Measurements from ENCODE around the gene CNGB1. TPM values are rescaled to one million over a fixed set of nuclear protein-coding genes. Genes with fewer than 3 reads are reported as not detected.

Gene CNGB1
- total and polyA plus RNA-seq, 2 of the 13 experiments (the other 11 are each of a cell fraction or from before 2014, with no cell fraction given), result 0.02 to 0.15 TPM

DNA sequence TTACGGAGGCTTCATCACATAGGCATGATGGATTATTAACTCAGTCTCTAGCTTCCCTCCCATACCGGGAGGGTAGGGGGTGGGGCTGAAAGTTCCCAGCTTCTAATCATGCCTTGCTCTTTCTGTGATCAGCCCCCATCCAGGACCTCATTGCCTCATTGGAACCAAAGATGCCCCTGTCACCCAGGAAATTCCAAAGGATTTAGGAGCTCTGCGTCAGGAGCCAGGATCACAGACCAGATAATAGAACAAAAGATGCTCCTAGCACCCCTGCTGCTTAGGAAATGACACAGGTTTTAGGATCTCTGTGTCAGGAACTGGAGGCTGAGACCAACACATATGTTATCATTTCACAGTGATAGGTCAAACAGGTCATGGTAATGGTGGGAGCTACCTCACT is 40.0 kb upstream of the CNGB1 start:
- FAIRE-seq, result no peak

More for the DNA sequence above, 40.0 kb upstream of the CNGB1 start:
- TF ChIP-seq, protein P1, sequence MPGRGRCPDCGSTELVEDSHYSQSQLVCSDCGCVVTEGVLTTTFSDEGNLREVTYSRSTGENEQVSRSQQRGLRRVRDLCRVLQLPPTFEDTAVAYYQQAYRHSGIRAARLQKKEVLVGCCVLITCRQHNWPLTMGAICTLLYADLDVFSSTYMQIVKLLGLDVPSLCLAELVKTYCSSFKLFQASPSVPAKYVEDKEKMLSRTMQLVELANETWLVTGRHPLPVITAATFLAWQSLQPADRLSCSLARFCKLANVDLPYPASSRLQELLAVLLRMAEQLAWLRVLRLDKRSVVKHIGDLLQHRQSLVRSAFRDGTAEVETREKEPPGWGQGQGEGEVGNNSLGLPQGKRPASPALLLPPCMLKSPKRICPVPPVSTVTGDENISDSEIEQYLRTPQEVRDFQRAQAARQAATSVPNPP (CRISPR knock-in tag; IDR thresholded peaks at IDR 0.05), result no peak
- TF ChIP-seq, protein P2, sequence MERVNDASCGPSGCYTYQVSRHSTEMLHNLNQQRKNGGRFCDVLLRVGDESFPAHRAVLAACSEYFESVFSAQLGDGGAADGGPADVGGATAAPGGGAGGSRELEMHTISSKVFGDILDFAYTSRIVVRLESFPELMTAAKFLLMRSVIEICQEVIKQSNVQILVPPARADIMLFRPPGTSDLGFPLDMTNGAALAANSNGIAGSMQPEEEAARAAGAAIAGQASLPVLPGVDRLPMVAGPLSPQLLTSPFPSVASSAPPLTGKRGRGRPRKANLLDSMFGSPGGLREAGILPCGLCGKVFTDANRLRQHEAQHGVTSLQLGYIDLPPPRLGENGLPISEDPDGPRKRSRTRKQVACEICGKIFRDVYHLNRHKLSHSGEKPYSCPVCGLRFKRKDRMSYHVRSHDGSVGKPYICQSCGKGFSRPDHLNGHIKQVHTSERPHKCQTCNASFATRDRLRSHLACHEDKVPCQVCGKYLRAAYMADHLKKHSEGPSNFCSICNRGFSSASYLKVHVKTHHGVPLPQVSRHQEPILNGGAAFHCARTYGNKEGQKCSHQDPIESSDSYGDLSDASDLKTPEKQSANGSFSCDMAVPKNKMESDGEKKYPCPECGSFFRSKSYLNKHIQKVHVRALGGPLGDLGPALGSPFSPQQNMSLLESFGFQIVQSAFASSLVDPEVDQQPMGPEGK (CRISPR knock-in tag; IDR thresholded peaks at IDR 0.05), result no peak
- TF ChIP-seq, protein P3, sequence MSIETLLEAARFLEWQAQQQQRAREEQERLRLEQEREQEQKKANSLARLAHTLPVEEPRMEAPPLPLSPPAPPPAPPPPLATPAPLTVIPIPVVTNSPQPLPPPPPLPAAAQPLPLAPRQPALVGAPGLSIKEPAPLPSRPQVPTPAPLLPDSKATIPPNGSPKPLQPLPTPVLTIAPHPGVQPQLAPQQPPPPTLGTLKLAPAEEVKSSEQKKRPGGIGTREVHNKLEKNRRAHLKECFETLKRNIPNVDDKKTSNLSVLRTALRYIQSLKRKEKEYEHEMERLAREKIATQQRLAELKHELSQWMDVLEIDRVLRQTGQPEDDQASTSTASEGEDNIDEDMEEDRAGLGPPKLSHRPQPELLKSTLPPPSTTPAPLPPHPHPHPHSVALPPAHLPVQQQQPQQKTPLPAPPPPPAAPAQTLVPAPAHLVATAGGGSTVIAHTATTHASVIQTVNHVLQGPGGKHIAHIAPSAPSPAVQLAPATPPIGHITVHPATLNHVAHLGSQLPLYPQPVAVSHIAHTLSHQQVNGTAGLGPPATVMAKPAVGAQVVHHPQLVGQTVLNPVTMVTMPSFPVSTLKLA (IDR thresholded peaks at IDR 0.05), result no peak
- POLR2A ChIA-PET, result interaction anchor here (1.6 kb wide), 1 partner anchor 14 kb away, joined by 8 read pairs; no protein-coding TSS in a partner anchor
- WGBS (ENCODE audit: low lambda C conversion rate), result 100% methylated on average over 2 of the region's 3 CpGs
- DNase-seq (ENCODE audit: low spot score), result no peak
- in situ Hi-C loops (cut with HindIII; ENCODE audit: extremely low pct_ligation_motif_present, low pct_unique_long_range_greater_than_20kb) (no loop called here), intact Hi-C loops (cut with micrococcal nuclease; ENCODE audit: unreplicated experiment) (no loop called here)
- ATAC-seq, result no peak
- no peaks in the 10 kb centered on the region for H3K27me3 ChIP-seq (ENCODE audit: control insufficient read depth in 1 of 2, insufficient read depth in 2 of 2, low read length in 2 of 2)
- no peak overlapping the region for H3K27ac ChIP-seq (ENCODE audit: extremely low read length, insufficient read depth, low read length)
- no peak overlapping the region for H2AFZ ChIP-seq (ENCODE audit: low read length)
- no peak overlapping the region for H3K4me3 ChIP-seq (replicated peaks in 1 of 3; ENCODE audit: insufficient read depth in 1 of 3, low read depth in 2 of 3, low read length in 3 of 3)
- CTCF ChIA-PET (ENCODE audit: low intra/inter-chr PET ratio, low total read pairs), result no interaction called here
- H3K79me2 ChIP-seq (ENCODE audit: insufficient read depth, low read length), result peaks cover 2% of the 10 kb centered on the region
- H4K20me1 ChIP-seq (ENCODE audit: insufficient read depth, low read length), result no peaks in the 10 kb centered on the region
- no TSS peak for BruUV-seq (replicated peaks)
- no peak overlapping the region for H3K4me2 ChIP-seq (ENCODE audit: low read depth, low read length)
- peaks cover 16% of the 10 kb centered on the region for H3K4me1 ChIP-seq (ENCODE audit: insufficient read depth, low read length)
- no peak overlapping the region for H3K9ac ChIP-seq (ENCODE audit: insufficient read depth, low read depth, low read length)
- peaks cover 15 to 51% of the 10 kb centered on the region in 2 experiments for H3K36me3 ChIP-seq (replicated peaks in 1 of 2; ENCODE audit: control insufficient read depth in 1 of 2, insufficient read depth in 2 of 2, low read length in 2 of 2)
- peaks cover 8% of the 10 kb centered on the region for H3K9me3 ChIP-seq (ENCODE audit: low read length)

All from HepG2 (cell line).